ENCODE results near the gene DGKI. TPM values are rescaled to one million over a fixed set of nuclear protein-coding genes. Genes with fewer than 3 reads are reported as not detected.
A peak's percentile ranks its signal among the peaks of the same experiment; 100 is the strongest.

Gene DGKI
- total RNA-seq, 2 experiments from 2014 or later: 0.53 to 0.91 TPM

DNA sequence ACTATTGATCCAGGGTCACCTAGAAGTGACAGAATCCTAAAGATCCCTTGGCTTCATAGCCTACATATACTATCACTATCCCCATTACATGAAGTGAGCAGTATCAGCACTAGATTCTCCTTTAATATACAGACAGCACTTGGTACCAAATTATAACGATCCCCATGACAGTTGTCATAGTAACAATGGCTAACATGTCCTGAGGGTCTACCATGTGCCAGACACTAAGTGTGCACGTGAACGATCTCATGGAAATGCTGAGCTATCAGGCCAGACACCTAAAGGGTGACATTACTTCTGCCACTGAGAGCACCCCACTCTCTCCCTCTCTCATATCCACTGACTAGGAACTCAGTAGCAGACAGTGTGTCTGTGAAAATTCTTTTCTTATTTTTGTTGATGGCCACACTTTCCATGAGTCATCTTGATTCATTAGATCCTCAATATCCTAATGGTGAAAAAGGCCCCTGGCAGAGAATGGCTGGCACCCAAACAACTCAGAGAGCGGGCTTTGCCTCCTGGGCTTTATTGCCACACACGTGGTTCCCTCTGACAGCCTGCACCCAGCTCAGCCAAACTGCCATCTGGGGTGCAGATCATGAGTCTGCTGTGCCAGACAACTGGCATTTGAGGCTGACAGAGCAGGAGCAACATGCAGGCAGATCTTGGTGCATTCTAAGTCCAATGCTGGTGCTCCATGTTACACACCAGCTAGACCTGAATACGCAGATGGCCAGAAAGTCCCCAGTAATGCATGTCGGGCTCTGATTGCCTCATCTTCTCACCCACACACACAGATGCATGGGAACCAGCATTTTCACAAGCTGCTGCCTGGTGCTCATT lies 176.3 kb downstream of the DGKI start:
- CTCF ChIA-PET: no interaction called here
- Mint-ChIP-seq H3K36me3 (ENCODE audit: low read depth) (no peaks in the 10 kb centered on the region), H3K4me3 (no peak overlapping the region), H3K27ac (no peak overlapping the region), H3K4me1 (no peaks in the 10 kb centered on the region), H3K9me3 (no peaks in the 10 kb centered on the region), H3K27me3 (peaks cover 21% of the 10 kb centered on the region)
- POLR2A ChIA-PET: no interaction called here
- DNase-seq: no peak

GRCh38 chr7:137669706-137670105 lies 177.1 kb downstream of the DGKI start:
- ChIA-PET POLR2A (no interaction called here), CTCF (interaction anchor here (2.9 kb wide), 1 partner anchor 14 kb away, joined by 22 read pairs; no protein-coding TSS in a partner anchor)
- H3K4me3 Mint-ChIP-seq: no peak overlapping the region
- H3K27me3 Mint-ChIP-seq: peaks cover 20% of the 10 kb centered on the region
- DNase-seq: no peak
- no peaks in the 10 kb centered on the region for H3K9me3 Mint-ChIP-seq
- H3K4me1 Mint-ChIP-seq: no peaks in the 10 kb centered on the region
- H3K27ac Mint-ChIP-seq: no peak overlapping the region
- no peaks in the 10 kb centered on the region for H3K36me3 Mint-ChIP-seq (ENCODE audit: low read depth)

DNA sequence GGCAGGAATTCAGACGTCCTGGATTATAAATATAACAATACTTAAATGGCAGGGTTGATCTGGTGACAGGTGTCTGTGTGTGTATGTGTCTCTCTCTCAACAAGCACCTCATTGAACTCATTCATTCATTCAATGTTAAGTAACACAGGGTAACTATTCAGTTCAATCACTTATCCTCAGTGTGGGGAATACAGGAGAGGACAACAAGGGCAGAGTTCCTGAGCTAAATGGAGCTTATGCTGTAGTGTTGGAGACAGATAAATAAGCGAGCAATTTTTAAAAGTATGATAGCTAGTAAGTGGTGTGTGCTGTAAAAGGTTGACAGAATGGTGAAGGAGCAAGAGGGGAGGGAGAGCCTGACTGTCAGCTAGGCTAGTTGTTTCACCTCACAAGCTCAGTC lies 178.4 kb downstream of the DGKI start:
- Mint-ChIP-seq H3K9me3 (no peaks in the 10 kb centered on the region), H3K4me3 (no peak overlapping the region), H3K4me1 (no peaks in the 10 kb centered on the region), H3K27me3 (peaks cover 17% of the 10 kb centered on the region), H3K36me3 (ENCODE audit: low read depth) (no peaks in the 10 kb centered on the region), H3K27ac (no peak overlapping the region)
- no peak for DNase-seq
- CTCF ChIA-PET: interaction anchor here (2.9 kb wide), 1 partner anchor 12 kb away, joined by 22 read pairs; no protein-coding TSS in a partner anchor
- POLR2A ChIA-PET: no interaction called here

DNA sequence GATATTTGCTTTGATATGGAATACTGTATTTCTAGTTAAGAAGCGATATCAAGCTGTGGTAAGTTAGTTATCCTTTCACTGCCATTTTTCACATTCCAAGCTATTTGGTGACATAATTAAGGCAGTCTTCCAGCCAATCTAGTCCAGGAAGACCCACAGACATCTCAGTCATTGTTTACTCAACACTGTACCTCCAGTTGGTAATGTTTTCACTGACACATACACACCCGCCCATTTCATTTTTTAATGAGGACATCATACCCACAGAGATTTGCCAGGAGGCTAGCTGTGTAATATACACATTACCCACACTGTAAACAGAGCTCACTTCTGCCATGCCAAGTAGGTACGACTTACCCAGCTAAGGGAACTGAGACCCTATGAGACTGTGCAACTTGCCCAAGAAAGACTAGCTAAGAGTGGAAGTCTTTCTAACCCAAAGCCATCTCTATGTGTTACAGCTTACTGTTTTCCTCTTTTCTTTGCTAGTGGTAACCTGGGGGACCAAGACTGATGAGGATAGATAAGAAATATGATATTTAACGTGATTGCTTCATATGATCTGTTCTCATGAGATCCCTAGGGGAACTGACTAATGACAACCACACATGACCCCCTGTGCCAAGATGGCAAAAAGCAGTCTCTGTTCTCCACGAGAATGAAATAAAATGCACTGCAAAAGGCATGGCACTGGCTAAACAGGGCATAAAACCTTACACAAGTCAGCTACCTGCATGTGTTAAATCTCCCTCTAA lies 179.0 kb downstream of the DGKI start:
- ChIA-PET CTCF (interaction anchor here (2.9 kb wide), 1 partner anchor 12 kb away, joined by 22 read pairs; no protein-coding TSS in a partner anchor), POLR2A (no interaction called here)
- peaks cover 18% of the 10 kb centered on the region for H3K27me3 Mint-ChIP-seq

DNA sequence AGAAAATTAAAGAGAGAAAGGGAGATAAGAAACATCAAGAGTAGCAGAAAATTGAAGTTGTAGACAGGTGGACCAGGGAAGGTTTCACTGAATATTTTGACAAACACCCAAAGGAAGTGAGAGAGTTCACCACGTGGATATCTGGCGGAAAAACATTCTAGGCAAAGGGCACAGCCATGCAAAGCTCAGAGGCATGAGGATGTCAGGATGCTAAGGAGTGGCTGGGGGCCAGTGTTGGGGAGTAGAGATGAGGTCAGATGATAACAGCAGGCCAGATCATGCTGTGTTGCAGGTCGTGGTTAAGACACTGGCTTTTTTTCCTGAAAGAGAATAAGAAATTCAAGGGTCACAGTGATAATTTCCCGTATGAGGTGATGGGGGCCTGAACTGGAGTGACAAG lies 181.9 kb downstream of the DGKI start:
- POLR2A ChIA-PET: no interaction called here
- Mint-ChIP-seq H3K4me1 (no peaks in the 10 kb centered on the region), H3K4me3 (no peak overlapping the region), H3K27ac (no peak overlapping the region), H3K27me3 (peaks cover 13% of the 10 kb centered on the region), H3K9me3 (no peaks in the 10 kb centered on the region), H3K36me3 (ENCODE audit: low read depth) (no peaks in the 10 kb centered on the region)
- DNase-seq: no peak
- CTCF ChIA-PET: no interaction called here

More for the DNA sequence above, 179.0 kb downstream of the DGKI start:
- no peak overlapping the region for H3K27ac Mint-ChIP-seq
- no peaks in the 10 kb centered on the region for H3K36me3 Mint-ChIP-seq (ENCODE audit: low read depth)
- H3K9me3 Mint-ChIP-seq: no peaks in the 10 kb centered on the region
- DNase-seq: no peak
- no peaks in the 10 kb centered on the region for H3K4me1 Mint-ChIP-seq
- no peak overlapping the region for H3K4me3 Mint-ChIP-seq

- DNase-seq: no peak
- ChIA-PET POLR2A (no interaction called here), CTCF (interaction anchor here (1.3 kb wide), 1 partner anchor 243 kb away, joined by 3 read pairs; no protein-coding TSS in a partner anchor)
- no peak overlapping the region for H3K27ac Mint-ChIP-seq
- no peaks in the 10 kb centered on the region for H3K36me3 Mint-ChIP-seq (ENCODE audit: low read depth)
- H3K9me3 Mint-ChIP-seq: no peaks in the 10 kb centered on the region
- H3K4me1 Mint-ChIP-seq: no peaks in the 10 kb centered on the region
- H3K27me3 Mint-ChIP-seq: peaks cover 10% of the 10 kb centered on the region
- no peak overlapping the region for H3K4me3 Mint-ChIP-seq
These were observed 185.1 kb downstream of the DGKI start for GRCh38 chr7:137661634-137662033.

- ChIA-PET POLR2A (no interaction called here), CTCF (interaction anchor here (4.5 kb wide), 1 partner anchor 349 kb away, joined by 31 read pairs; no protein-coding TSS in a partner anchor)
- peaks cover 10% of the 10 kb centered on the region for H3K27me3 Mint-ChIP-seq
- no peak for DNase-seq
- H3K4me1 Mint-ChIP-seq: no peaks in the 10 kb centered on the region
- no peaks in the 10 kb centered on the region for H3K36me3 Mint-ChIP-seq (ENCODE audit: low read depth)
- H3K27ac Mint-ChIP-seq: no peak overlapping the region
- H3K4me3 Mint-ChIP-seq: no peak overlapping the region
- no peaks in the 10 kb centered on the region for H3K9me3 Mint-ChIP-seq
These were observed 188.4 kb downstream of the DGKI start for GRCh38 chr7:137658190-137658900.

- Mint-ChIP-seq H3K27ac (no peak overlapping the region), H3K4me3 (no peak overlapping the region), H3K27me3 (peaks cover 8% of the 10 kb centered on the region), H3K4me1 (no peaks in the 10 kb centered on the region), H3K36me3 (ENCODE audit: low read depth) (no peaks in the 10 kb centered on the region), H3K9me3 (no peaks in the 10 kb centered on the region)
- CTCF ChIA-PET: interaction anchor here (0.9 to 4.5 kb wide), 6 partner anchors 12 to 356 kb away, joined by 3 to 51 read pairs (median 4); no protein-coding TSS in a partner anchor
- no peak for DNase-seq
- POLR2A ChIA-PET: no interaction called here
These were observed 189.1 kb downstream of the DGKI start for GRCh38 chr7:137657476-137658189.

- POLR2A ChIA-PET: no interaction called here
- peaks cover 8% of the 10 kb centered on the region for H3K27me3 Mint-ChIP-seq
- no peak overlapping the region for H3K4me3 Mint-ChIP-seq
- CTCF ChIA-PET: interaction anchor here (0.9 to 4.5 kb wide), 25 partner anchors 8 to 356 kb away, joined by 3 to 51 read pairs (median 4); partner anchors contain the start of gene CREB3L2
- H3K36me3 Mint-ChIP-seq (ENCODE audit: low read depth): no peaks in the 10 kb centered on the region
- H3K27ac Mint-ChIP-seq: no peak overlapping the region
- no peaks in the 10 kb centered on the region for H3K9me3 Mint-ChIP-seq
- DNase-seq: no peak
- H3K4me1 Mint-ChIP-seq: no peaks in the 10 kb centered on the region
These were observed 189.9 kb downstream of the DGKI start for GRCh38 chr7:137656850-137657232.

DNA sequence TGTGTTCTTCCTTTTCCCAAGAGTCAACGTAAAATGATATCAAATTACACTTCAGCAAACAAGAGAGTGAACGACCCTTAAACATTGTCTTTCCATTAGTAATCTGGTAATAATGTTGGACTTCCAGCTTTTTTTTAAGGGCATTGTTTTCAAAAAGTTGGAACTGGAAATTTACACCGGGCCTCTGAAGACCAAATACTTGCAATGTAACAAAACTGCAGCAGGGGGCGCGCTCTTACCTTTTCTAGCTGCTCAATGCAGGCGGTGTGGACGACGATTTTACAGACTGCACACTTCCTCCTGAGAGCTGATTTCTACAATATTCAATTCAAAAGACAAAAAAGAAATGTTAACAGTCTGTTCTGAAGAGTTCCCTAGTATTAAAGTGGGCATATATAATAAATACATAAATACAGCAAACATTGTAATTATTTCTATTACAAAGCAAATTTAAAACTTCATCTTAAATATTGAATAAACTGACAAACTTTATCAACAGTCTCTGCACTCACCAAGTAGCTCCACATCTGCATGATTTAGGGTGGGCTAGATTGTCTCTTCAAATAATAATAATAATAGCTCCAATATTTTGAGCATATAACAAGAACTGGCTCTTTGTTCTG lies 190.4 kb downstream of the DGKI start:
- Mint-ChIP-seq H3K9me3 (no peaks in the 10 kb centered on the region), H3K27me3 (peaks cover 8% of the 10 kb centered on the region), H3K27ac (no peak overlapping the region), H3K36me3 (ENCODE audit: low read depth) (no peaks in the 10 kb centered on the region), H3K4me1 (no peaks in the 10 kb centered on the region), H3K4me3 (no peak overlapping the region)
- CTCF ChIA-PET: interaction anchor here (0.9 to 4.5 kb wide), 27 partner anchors 8 to 357 kb away, joined by 3 to 51 read pairs (median 4); partner anchors contain the start of gene CREB3L2
- POLR2A ChIA-PET: interaction anchor here (0.9 kb wide), 1 partner anchor 207 kb away, joined by 3 read pairs; no protein-coding TSS in a partner anchor
- DNase-seq: peak; percentile 72

DNA sequence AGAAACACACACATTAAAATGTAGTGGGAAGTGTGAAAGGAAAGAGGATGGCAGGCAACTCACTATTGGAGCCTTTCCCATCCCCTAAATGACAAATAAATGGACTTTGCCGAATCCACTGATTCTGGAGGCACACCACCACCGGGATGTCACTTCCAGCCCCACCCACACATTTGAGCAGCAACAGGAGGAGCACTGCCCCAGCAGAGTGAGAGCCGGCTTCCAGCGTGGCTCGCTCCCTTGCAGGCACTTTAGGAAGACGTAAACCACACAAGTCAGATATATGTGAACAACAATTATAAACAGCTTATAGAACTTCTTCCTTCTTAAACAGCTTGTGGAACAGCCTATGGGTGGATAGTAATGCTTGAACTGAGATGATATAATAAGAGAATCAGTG lies 191.0 kb downstream of the DGKI start:
- ChIA-PET POLR2A (interaction anchor here (0.9 kb wide), 1 partner anchor 207 kb away, joined by 3 read pairs; no protein-coding TSS in a partner anchor), CTCF (interaction anchor here (0.9 to 4.5 kb wide), 24 partner anchors 9 to 355 kb away, joined by 3 to 51 read pairs (median 4); partner anchors contain the start of gene CREB3L2)
- no peak overlapping the region for H3K27ac Mint-ChIP-seq
- H3K4me1 Mint-ChIP-seq: no peaks in the 10 kb centered on the region
- no peaks in the 10 kb centered on the region for H3K36me3 Mint-ChIP-seq (ENCODE audit: low read depth)
- H3K4me3 Mint-ChIP-seq: no peak overlapping the region
- H3K9me3 Mint-ChIP-seq: no peaks in the 10 kb centered on the region
- H3K27me3 Mint-ChIP-seq: peaks cover 8% of the 10 kb centered on the region
- no peak for DNase-seq

DNA sequence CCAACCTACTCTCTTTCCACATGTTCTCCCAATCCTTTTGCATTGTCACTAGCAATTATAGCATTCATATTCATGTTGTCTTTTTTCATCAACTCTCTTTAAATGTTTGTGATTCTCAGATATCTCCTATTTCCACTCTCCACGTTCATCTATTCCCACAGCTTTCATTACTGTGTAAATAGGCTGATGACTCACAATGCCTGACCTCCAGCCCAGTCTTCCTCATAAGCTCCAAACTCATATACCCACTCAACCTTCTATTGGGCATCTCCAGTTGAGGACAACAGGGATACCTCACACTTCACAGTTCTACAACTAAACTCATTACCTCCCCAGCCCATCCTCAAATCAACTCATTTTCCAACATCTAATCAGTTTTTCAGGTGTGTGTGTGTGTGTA lies 194.1 kb downstream of the DGKI start:
- no peak overlapping the region for H3K4me3 Mint-ChIP-seq
- no peak for DNase-seq
- H3K4me1 Mint-ChIP-seq: no peaks in the 10 kb centered on the region
- no peaks in the 10 kb centered on the region for H3K36me3 Mint-ChIP-seq (ENCODE audit: low read depth)
- H3K27me3 Mint-ChIP-seq: peaks cover 4% of the 10 kb centered on the region
- H3K9me3 Mint-ChIP-seq: no peaks in the 10 kb centered on the region
- ChIA-PET POLR2A (no interaction called here), CTCF (interaction anchor here (1.2 kb wide), 1 partner anchor 350 kb away, joined by 3 read pairs; no protein-coding TSS in a partner anchor)
- H3K27ac Mint-ChIP-seq: no peak overlapping the region

All from activated CD4-positive, alpha-beta memory T cell treated with anti-CD3 and anti-CD28 coated beads, Interleukin-2, amount 10 ng/mL, durations not matched to agents 7 days and 5 days (primary cell).